Small intestine (tissue), 7 donors: ENCODE data around the gene TMEM132C. TPM values are rescaled to one million over a fixed set of nuclear protein-coding genes. Genes with fewer than 3 reads are reported as not detected.
"Not testable (repeated sequence)": the region's sequence is repeated elsewhere in the genome, so short reads cannot be mapped to it uniquely, and the experiment has no call there.

ENCODE experiments used
- DNase-seq, 2 donors: peaks; one replicate each; pipeline versions ENCODE4 v3.0.0 to v3.0.0-alpha.2; 2013
- FAIRE-seq: peaks from 2 replicates; lab custom pipeline; 2012; peaks lifted over from hg19 to GRCh38; lab: Jason Lieb, UNC
- H3K27ac ChIP-seq, 3 donors: one replicate each; pipeline ENCODE4 v1.5.1; 2013; ENCODE audit warnings: low read length in 2 of 3, mild to moderate bottlenecking in 2 of 3, control low read depth in 1 of 3, inconsistent platforms in 1 of 3, low read depth in 1 of 3, moderate library complexity in 1 of 3
- H3K27me3 ChIP-seq, 3 donors: one replicate each; pipeline ENCODE4 v1.6.1; 2013; ENCODE audit warnings: low read length in 3 of 3, inconsistent platforms in 1 of 3; ENCODE audit not compliant: control insufficient read depth in 3 of 3, insufficient read depth in 3 of 3
- H3K36me3 ChIP-seq, 3 donors: one replicate each; pipeline ENCODE4 v1.6.1; 2013; ENCODE audit warnings: low read length in 3 of 3, inconsistent platforms in 1 of 3, low read depth in 1 of 3, mild to moderate bottlenecking in 1 of 3, moderate library complexity in 1 of 3; ENCODE audit not compliant: control insufficient read depth in 3 of 3, insufficient read depth in 2 of 3
- H3K4me1 ChIP-seq, 3 donors: one replicate each; pipeline ENCODE4 v1.6.1; 2013; ENCODE audit warnings: low read length in 2 of 3, inconsistent platforms in 1 of 3, low read depth in 1 of 3, mild to moderate bottlenecking in 1 of 3, moderate library complexity in 1 of 3; ENCODE audit not compliant: control insufficient read depth in 3 of 3, insufficient read depth in 2 of 3
- H3K4me3 ChIP-seq, 3 donors: one replicate each; pipeline ENCODE4 v1.5.1; 2013; ENCODE audit warnings: low read length in 3 of 3, control low read depth in 1 of 3, inconsistent platforms in 1 of 3, low read depth in 1 of 3, mild to moderate bottlenecking in 1 of 3, moderate library complexity in 1 of 3
- H3K9me3 ChIP-seq, 2 donors: one replicate each; pipeline ENCODE4 v1.6.1; 2013; ENCODE audit warnings: low read depth in 1 of 2, low read length in 1 of 2; ENCODE audit not compliant: control insufficient read depth in 2 of 2, insufficient read depth in 1 of 2
- WGBS, 3 donors: extraction: QIAGEN DNeasy Blood & Tissue Kit; methylation state at CpG; one replicate each; pipeline ENCODE4 v1.1.7; 2013; 5-methylcytosine and 5-hydroxymethylcytosine counted together
- polyA plus RNA-seq, 4 donors: library from polyadenylated mRNA; stranded (reverse) in 3 of 4; unstranded in 1 of 4; fragments of 200-250 nt in 3 of 4; fragments of 120-200 nt in 1 of 4; gene quantifications; one replicate each; pipeline versions ENCODE4 v1.2.1 to v1.2.3, GENCODE V29; 2013
- donor health status: healthy with polysubstance abuse.
- donor health status: control.
- donor health status: control.
- donor health status: Bipolar disorder and iron deficiency.
- donor health status: healthy.

The TMEM132C gene
- polyA plus RNA-seq, 4 donors, result 0.27 to 3.2 (median 0.27) TPM; not detected in 1

GRCh38 chr12:128463881-128464280, 196.9 kb downstream of the TMEM132C start:
- FAIRE-seq (no peak), DNase-seq (no peak)
- Histone ChIP-seq H3K36me3 (no peaks in the 10 kb centered on the region), H3K4me3 (no peak overlapping the region), H3K27ac (no peak overlapping the region), H3K27me3 (no peaks in the 10 kb centered on the region), H3K4me1 (no peaks in the 10 kb centered on the region), H3K9me3 (peaks cover 0 to 8% of the 10 kb centered on the region in 2 donors)
- WGBS, 3 donors, result 65 to 78% (median 67%) methylated on average over 4 of the region's 4 CpGs

- Histone ChIP-seq H3K27me3 (no peaks in the 10 kb centered on the region), H3K9me3 (peaks cover 0 to 2% of the 10 kb centered on the region in 2 donors), H3K4me3 (no peak overlapping the region), H3K27ac (no peak overlapping the region), H3K4me1 (no peaks in the 10 kb centered on the region), H3K36me3 (no peaks in the 10 kb centered on the region)
- DNase-seq (no peak), FAIRE-seq (no peak)
- WGBS, 3 donors, result 77 to 86% (median 77%) methylated on average over 9 of the region's 9 CpGs
These were observed 200.9 kb downstream of the TMEM132C start for GRCh38 chr12:128467882-128468281.

GRCh38 chr12:128468926-128469325, 202.0 kb downstream of the TMEM132C start:
- H3K36me3 ChIP-seq, result no peaks in the 10 kb centered on the region
- H3K27me3 ChIP-seq, result no peaks in the 10 kb centered on the region
- FAIRE-seq, result no peak
- no peaks in the 10 kb centered on the region for H3K4me1 ChIP-seq
- H3K27ac ChIP-seq, result no peak overlapping the region
- peaks cover 2% of the 10 kb centered on the region in 2 donors for H3K9me3 ChIP-seq
- H3K4me3 ChIP-seq, result no peak overlapping the region
- no peak for DNase-seq
- 52 to 69% (median 61%) methylated on average over 4 of the region's 4 CpGs for WGBS, 3 donors

GRCh38 chr12:128471491-128471890, 204.5 kb downstream of the TMEM132C start:
- no peaks in the 10 kb centered on the region for H3K4me1 ChIP-seq
- 76 to 87% (median 80%) methylated on average over 2 of the region's 2 CpGs for WGBS, 3 donors
- no peak overlapping the region for H3K4me3 ChIP-seq
- DNase-seq (no peak), FAIRE-seq (no peak)
- peaks cover 0 to 2% of the 10 kb centered on the region in 2 donors for H3K9me3 ChIP-seq
- H3K27me3 ChIP-seq, result no peaks in the 10 kb centered on the region
- H3K27ac ChIP-seq, result no peak overlapping the region
- H3K36me3 ChIP-seq, result no peaks in the 10 kb centered on the region

- no peak for FAIRE-seq
- no peak overlapping the region for H3K27ac ChIP-seq
- no peak for DNase-seq
- 75 to 83% (median 75%) methylated on average over 10 of the region's 10 CpGs for WGBS, 3 donors
- H3K36me3 ChIP-seq, result no peaks in the 10 kb centered on the region
- H3K4me1 ChIP-seq, result no peaks in the 10 kb centered on the region
- peaks cover 0 to 2% of the 10 kb centered on the region in 2 donors for H3K9me3 ChIP-seq
- H3K27me3 ChIP-seq, result no peaks in the 10 kb centered on the region
- no peak overlapping the region for H3K4me3 ChIP-seq
These were observed 207.9 kb downstream of the TMEM132C start for GRCh38 chr12:128474916-128475315.

GRCh38 chr12:128476266-128476665, 209.3 kb downstream of the TMEM132C start:
- Histone ChIP-seq H3K27me3 (no peaks in the 10 kb centered on the region), H3K27ac (no peak overlapping the region), H3K4me1 (no peaks in the 10 kb centered on the region), H3K9me3 (peaks cover 0 to 2% of the 10 kb centered on the region in 2 donors), H3K36me3 (no peaks in the 10 kb centered on the region), H3K4me3 (no peak overlapping the region)
- no peak for FAIRE-seq
- DNase-seq, result no peak
- 41 to 50% (median 49%) methylated on average over 7 of the region's 7 CpGs for WGBS, 3 donors

- no peaks in the 10 kb centered on the region for H3K27me3 ChIP-seq
- H3K27ac ChIP-seq, result no peak overlapping the region
- no peak for FAIRE-seq
- no peak for DNase-seq
- H3K4me1 ChIP-seq, result no peaks in the 10 kb centered on the region
- 60 to 64% (median 63%) methylated on average over 9 of the region's 9 CpGs for WGBS, 3 donors
- H3K36me3 ChIP-seq, result no peaks in the 10 kb centered on the region
- H3K9me3 ChIP-seq, result no peaks in the 10 kb centered on the region
- H3K4me3 ChIP-seq, result no peak overlapping the region
These were observed 216.7 kb downstream of the TMEM132C start for GRCh38 chr12:128483526-128484255.

GRCh38 chr12:128497376-128497775, 230.4 kb downstream of the TMEM132C start:
- DNase-seq, FAIRE-seq: not testable (repeated sequence)
- 88 to 94% (median 93%) methylated on average over 13 of the region's 13 CpGs for WGBS, 3 donors

More at GRCh38 chr12:128497376-128497775, 230.4 kb downstream of the TMEM132C start:
- not testable (repeated sequence) for H3K4me1 ChIP-seq, H3K27me3 ChIP-seq, H3K36me3 ChIP-seq, H3K9me3 ChIP-seq, H3K27ac ChIP-seq, H3K4me3 ChIP-seq
